Measurements from ENCODE around the gene CAMK4. TPM values are rescaled to one million over a fixed set of nuclear protein-coding genes. Genes with fewer than 3 reads are reported as not detected.

The CAMK4 gene
- total RNA-seq, 1 experiment from 2014 or later = not detected

DNA sequence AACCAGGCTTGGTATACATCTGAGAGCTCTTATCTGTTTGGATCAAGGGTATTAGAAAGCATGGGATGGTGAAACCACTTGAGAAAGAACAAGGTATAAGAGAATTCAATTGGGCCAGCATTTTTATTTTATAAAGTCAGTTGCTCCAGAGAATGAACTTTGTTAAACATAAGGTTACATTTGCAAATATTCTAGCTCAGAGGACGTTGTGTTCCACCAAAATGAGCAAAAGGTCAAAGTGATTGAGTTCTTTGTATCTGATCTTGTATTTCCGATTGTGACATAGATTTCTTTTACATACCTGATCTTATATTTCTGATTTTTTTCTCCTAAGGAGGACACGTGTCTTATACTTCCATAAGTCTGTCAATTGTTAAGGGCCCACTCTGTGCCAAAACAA, 296.7 kb downstream of the CAMK4 start:
- H3K27ac ChIP-seq = no peak overlapping the region
- H4K20me1 ChIP-seq (ENCODE audit: insufficient read depth) = no peaks in the 10 kb centered on the region
- no peaks in the 10 kb centered on the region for H3K9me2 ChIP-seq (ENCODE audit: insufficient read depth)
- H2AFZ ChIP-seq = no peak overlapping the region
- POLR2A ChIA-PET (ENCODE audit: unreplicated experiment) = no interaction called here
- no peak overlapping the region for H3K4me3 ChIP-seq
- no TSS peak for BruUV-seq (replicated peaks)
- H3K9me3 ChIP-seq (ENCODE audit: insufficient read depth, low read depth) = no peaks in the 10 kb centered on the region
- intact Hi-C loops (cut with micrococcal nuclease; ENCODE audit: unreplicated experiment) = loop anchor here (1.0 kb wide), 1 partner anchor 18 kb away; no protein-coding TSS in a partner anchor
- no peak overlapping the region for H3K4me2 ChIP-seq
- H3K27me3 ChIP-seq (ENCODE audit: insufficient read depth, low read depth) = peaks cover 7% of the 10 kb centered on the region
- no peaks in the 10 kb centered on the region for H3K4me1 ChIP-seq (replicated peaks; ENCODE audit: insufficient read depth)
- no peaks in the 10 kb centered on the region for H3F3A ChIP-seq (ENCODE audit: insufficient read depth, low read depth)
- CTCF ChIA-PET = no interaction called here
- TF ChIP-seq CTCF (conservative IDR thresholded peaks at IDR 0.05) (no peak), EZH2 (IDR thresholded peaks at IDR 0.05; ENCODE audit: low read depth) (no peak)
- DNase-seq = no peak
- no peaks in the 10 kb centered on the region for H3K36me3 ChIP-seq (ENCODE audit: low read depth)
- H3K79me2 ChIP-seq (ENCODE audit: low read depth) = no peaks in the 10 kb centered on the region

GRCh38 chr5:111528056-111528455, 303.9 kb downstream of the CAMK4 start:
- no peaks in the 10 kb centered on the region for H3K79me2 ChIP-seq (ENCODE audit: low read depth)
- no peaks in the 10 kb centered on the region; the same call in 1 of the 2 replicates for H3K27me3 ChIP-seq (ENCODE audit: insufficient read depth, low read depth)
- H3K4me2 ChIP-seq = no peak overlapping the region
- H2AFZ ChIP-seq = no peak overlapping the region
- H3K4me3 ChIP-seq = no peak overlapping the region
- no peaks in the 10 kb centered on the region for H4K20me1 ChIP-seq (ENCODE audit: insufficient read depth)
- ChIA-PET CTCF (no interaction called here), POLR2A (ENCODE audit: unreplicated experiment) (no interaction called here)
- no peaks in the 10 kb centered on the region for H3K4me1 ChIP-seq (replicated peaks; ENCODE audit: insufficient read depth)
- H3F3A ChIP-seq (ENCODE audit: insufficient read depth, low read depth) = no peaks in the 10 kb centered on the region
- DNase-seq = no peak
- no peaks in the 10 kb centered on the region for H3K36me3 ChIP-seq (ENCODE audit: low read depth)
- no peak overlapping the region for H3K27ac ChIP-seq
- no peaks in the 10 kb centered on the region for H3K9me2 ChIP-seq (ENCODE audit: insufficient read depth)
- no peaks in the 10 kb centered on the region for H3K9me3 ChIP-seq (ENCODE audit: insufficient read depth, low read depth)
- TF ChIP-seq CTCF (conservative IDR thresholded peaks at IDR 0.05) (no peak), EZH2 (IDR thresholded peaks at IDR 0.05; ENCODE audit: low read depth) (no peak)
- intact Hi-C loops (cut with micrococcal nuclease; ENCODE audit: unreplicated experiment) = no loop called here
- BruUV-seq (replicated peaks) = no TSS peak

DNA sequence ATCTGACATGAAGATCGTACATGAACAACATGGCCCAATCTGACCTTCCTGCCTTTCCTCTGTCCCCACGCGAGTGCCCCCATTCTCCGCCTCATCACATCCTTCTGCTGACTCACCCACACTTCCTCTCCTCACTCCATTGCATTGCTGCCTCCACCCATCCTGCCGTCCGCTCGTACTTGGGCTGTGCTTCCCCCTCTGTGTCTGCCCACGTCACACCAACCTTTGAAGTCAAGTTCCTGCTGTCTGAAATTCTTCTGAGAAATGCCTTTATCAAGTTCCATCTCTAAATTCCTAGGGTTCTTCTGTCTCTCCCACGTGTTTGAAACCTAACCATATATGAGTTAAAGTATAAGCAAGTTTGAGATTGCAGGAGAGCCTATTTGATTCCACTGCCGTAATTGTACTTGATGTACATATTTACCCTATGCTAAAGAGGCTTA, 306.1 kb downstream of the CAMK4 start:
- CTCF ChIA-PET = no interaction called here
- H3K4me1 ChIP-seq (replicated peaks; ENCODE audit: insufficient read depth) = no peaks in the 10 kb centered on the region
- no peak overlapping the region for H2AFZ ChIP-seq
- H3F3A ChIP-seq (ENCODE audit: insufficient read depth, low read depth) = no peaks in the 10 kb centered on the region
- POLR2A ChIA-PET (ENCODE audit: unreplicated experiment) = no interaction called here
- H3K9me3 ChIP-seq (ENCODE audit: insufficient read depth, low read depth) = no peaks in the 10 kb centered on the region
- H3K27ac ChIP-seq = no peak overlapping the region
- no peaks in the 10 kb centered on the region for H3K9me2 ChIP-seq (ENCODE audit: insufficient read depth)
- intact Hi-C loops (cut with micrococcal nuclease; ENCODE audit: unreplicated experiment) = loop anchor here (5.0 kb wide), 1 partner anchor 617 kb away; no protein-coding TSS in a partner anchor
- H3K4me3 ChIP-seq = no peak overlapping the region
- no peaks in the 10 kb centered on the region for H3K36me3 ChIP-seq (ENCODE audit: low read depth)
- no TSS peak for BruUV-seq (replicated peaks)
- H3K27me3 ChIP-seq (ENCODE audit: insufficient read depth, low read depth) = no peaks in the 10 kb centered on the region
- no peaks in the 10 kb centered on the region for H3K79me2 ChIP-seq (ENCODE audit: low read depth)
- no peak overlapping the region; the same call in 1 of the 2 replicates for H3K4me2 ChIP-seq
- no peak for TF ChIP-seq EZH2 (IDR thresholded peaks at IDR 0.05; ENCODE audit: low read depth)
- TF ChIP-seq CTCF (conservative IDR thresholded peaks at IDR 0.05) = no peak
- H4K20me1 ChIP-seq (ENCODE audit: insufficient read depth) = no peaks in the 10 kb centered on the region
- no peak for DNase-seq

Measured in PC-9 (cell line).